UCSD-AML1 (cell line): ENCODE data around the gene PTGS1.
A peak's percentile ranks its signal among the peaks of the same experiment; 100 is the strongest.
"Not testable (repeated sequence)": the region's sequence is repeated elsewhere in the genome, so short reads cannot be mapped to it uniquely, and the experiment has no call there.

Source experiments
- DNase-seq: peaks from one replicate; lab custom pipeline; 2025; ENCODE audit not compliant: unreplicated experiment; lab: John Stamatoyannopoulos, UW

The PTGS1 gene

GRCh38 chr9:122370869-122371755, at the start of gene PTGS1:
Gene PTGS1, plus strand, starts transcription at chr9:122371024. Its CDS starts 61 bp downstream, at chr9:122371085.
- DNase-seq: peak; percentile 81

DNA sequence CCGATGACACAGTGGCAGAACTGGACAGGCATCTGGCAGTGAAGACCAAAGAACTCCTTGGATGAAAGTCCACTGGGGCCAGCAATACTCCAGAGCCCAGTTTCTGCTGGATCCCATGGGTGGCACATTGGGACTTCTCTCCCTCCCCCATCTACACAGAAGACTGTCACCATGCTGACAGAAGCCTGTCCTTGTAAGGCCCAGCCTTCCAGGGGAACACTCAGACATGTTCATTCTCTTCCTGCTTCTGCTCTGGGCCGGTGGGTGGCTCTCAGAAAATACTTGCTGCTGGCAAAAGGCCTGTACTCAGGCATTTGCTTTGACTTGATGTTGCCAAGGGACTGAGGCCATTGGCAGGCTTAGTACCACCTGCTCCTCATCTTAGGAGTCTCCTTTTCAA, 48.3 kb upstream of the PTGS1 start:
- DNase-seq: no peak

GRCh38 chr9:122324665-122325064, 46.2 kb upstream of the PTGS1 start:
- DNase-seq: not testable (repeated sequence)

- no peak for DNase-seq
Observed at GRCh38 chr9:122325124-122325523, 45.7 kb upstream of the PTGS1 start.

- DNase-seq: no peak
Observed at GRCh38 chr9:122327175-122327574, 43.6 kb upstream of the PTGS1 start.

DNA sequence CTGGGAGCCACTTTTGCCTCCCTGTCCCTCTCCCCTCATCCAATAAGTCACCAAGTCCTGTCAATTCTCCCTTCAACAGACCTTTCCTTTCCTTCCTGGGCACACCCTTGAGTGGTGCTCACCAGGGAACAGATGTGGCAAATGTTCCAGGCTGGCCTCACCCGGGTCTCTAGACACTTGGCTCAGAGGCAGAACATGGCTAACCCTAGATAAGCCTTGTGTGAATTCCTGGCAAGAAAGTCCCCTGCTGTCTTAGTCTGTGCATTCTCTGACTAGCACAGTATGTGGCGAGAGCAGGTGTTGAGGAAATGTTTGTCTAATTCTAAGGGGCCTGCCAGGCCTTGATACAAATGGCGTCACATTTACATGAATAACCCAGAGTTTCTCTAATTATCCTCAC, 41.2 kb upstream of the PTGS1 start:
- DNase-seq: no peak

DNA sequence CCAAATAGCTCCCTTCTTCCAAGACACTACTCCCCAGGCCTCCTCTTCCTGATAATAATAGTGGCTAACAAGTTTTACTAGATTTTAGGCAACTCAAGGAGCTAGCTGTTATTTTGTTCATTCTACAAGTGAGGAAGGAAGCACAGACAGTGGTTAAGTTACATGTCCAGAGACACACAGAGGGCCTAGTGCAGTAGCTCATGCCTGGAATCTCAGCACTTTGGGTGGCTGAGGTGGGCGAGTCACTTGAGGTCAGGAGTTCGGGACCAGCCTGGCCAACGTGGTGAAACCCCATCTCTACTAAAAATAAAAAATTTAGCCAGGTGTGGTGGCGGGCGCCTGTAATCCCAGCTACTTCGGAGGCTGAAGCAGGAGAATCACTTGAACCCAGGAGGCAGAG, 40.4 kb upstream of the PTGS1 start:
- DNase-seq: not testable (repeated sequence)

GRCh38 chr9:122331523-122331927, 39.3 kb upstream of the PTGS1 start:
- no peak for DNase-seq

- peak; percentile 71 for DNase-seq
Observed at GRCh38 chr9:122332083-122332482, 38.7 kb upstream of the PTGS1 start.

DNA sequence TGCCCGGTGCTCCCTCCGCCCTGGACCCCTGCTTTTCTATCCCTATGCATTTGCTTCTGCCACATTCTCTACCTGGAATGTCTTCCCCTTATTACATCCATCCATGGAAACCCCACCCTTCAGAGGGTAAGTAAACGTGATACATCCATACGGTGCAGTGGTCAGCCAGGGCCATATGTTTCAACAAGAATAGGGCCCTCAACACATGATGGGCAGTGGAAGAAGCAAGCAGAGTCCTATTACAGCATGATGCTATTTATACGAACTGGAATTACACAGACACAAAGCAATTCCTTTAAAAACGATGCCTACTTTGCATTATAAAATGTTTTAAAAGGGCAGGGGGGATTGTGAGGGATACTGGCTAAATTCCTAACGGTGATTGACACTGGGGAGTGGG, 38.2 kb upstream of the PTGS1 start:
- no peak for DNase-seq

DNA sequence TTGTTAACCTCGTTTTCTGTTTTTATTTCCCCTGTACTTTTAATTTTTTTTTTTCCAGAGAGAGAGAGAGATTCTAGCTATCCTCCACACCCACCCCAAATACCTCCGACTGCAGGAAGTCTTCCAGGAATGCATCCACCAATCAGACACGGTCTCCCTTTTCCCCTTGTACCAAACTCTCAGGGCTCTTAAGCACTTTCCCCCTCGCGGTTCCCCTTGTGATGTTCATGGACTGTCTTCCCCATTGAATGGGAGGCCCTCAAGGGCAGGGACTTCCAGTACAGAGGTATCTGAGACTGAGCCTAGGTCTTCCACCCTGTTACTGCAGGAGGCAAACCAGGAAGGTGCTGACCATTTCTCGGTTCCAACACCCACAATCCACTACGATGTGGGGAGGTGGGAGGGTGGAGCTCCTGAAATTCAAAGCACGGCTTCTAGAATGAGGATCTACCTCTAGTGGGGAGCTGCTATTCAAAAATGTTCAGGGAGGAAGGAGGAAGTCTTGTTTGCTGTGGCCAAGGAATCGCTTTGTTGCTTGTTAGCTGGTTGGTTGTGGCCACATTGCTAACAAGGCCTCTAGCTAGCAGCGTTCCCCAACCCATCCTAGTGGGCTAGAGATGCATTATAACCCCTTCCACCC, 37.5 kb upstream of the PTGS1 start:
- no peak for DNase-seq

DNA sequence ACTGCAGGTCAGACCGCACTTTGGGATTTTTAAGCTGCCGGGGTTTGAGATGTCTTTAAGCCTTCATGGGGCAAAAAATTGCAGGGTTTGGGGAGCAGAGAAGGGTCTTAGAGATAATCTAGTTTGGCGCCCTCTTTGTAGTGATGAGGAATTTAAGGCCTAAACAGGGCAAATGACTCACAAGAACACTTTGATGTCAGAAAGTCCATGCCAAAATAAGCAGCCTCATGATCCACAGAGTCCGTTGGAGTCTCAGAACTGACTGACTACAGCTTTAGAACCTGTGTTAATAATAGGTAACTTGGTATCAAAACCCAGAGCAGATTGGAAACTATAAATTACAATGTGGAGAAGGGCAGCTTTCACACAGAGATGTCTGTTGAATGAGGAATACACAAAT, 35.9 kb upstream of the PTGS1 start:
- no peak for DNase-seq

DNA sequence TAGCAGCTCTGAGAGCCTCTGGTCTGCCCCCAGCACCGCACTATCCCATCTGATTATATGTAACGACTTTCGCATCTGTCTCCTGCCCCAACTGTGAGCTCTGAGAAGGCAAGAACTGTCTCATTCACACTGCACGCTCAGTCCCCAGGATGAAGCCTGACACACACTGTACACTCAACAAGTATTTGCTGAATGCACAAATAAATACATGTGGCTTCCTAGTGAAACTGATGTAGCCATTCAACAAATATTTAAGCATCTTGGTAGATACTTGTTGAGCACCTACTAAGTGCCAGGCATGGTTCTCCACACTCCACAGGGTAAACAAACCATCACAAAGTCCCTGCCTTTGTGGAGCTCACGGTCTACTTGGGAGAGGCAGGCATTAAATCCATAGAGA, 34.6 kb upstream of the PTGS1 start:
- no peak for DNase-seq

- no peak for DNase-seq
Observed at GRCh38 chr9:122336866-122337555, 33.8 kb upstream of the PTGS1 start.

GRCh38 chr9:122337556-122337929, 33.3 kb upstream of the PTGS1 start:
- no peak for DNase-seq

GRCh38 chr9:122338536-122338935, 32.3 kb upstream of the PTGS1 start:
- DNase-seq: no peak

GRCh38 chr9:122338994-122339393, 31.8 kb upstream of the PTGS1 start:
- no peak for DNase-seq

DNA sequence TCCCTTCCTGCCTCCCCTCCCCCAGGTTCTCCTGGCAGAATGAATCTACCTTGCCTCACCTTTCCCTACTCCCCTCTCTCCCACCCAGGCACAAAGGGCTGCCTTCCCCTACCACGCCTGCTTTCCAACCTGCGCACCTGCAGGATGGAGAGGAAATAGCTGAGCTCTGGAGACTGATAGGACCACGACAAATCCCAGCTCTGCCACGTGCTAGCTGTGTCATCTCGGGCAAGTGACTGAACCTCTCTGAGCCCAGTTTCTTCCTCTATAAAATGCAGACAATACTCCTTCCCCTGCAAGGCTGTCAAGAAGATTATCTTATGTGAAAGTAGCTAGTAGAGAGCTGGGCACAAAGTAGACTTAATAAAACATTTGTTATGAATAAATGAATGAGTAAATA, 31.2 kb upstream of the PTGS1 start:
- DNase-seq: no peak

DNA sequence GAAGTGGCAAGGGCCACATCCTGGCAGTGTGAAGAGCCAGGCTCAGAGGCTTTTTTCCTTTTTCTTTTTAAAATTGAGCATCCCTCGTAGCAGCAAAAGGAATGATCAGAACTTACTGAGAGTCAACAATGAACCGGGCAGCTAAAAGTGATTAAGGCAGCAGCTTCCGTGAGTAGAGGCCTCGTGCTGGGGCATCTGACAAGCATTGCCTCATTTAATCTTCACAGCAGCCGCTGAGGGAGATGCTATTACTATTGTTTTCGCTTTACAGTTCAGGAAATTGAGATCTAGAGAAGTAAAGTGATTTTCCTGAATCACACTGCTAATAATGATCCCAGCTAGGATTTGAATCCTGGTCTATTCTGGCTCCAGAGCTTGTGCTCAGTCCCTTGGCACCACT, 30.7 kb upstream of the PTGS1 start:
- no peak for DNase-seq

GRCh38 chr9:122342323-122343050, 28.3 kb upstream of the PTGS1 start:
- DNase-seq: no peak
